ENCODE data around the gene E4F1. TPM values are rescaled to one million over a fixed set of nuclear protein-coding genes. Genes with fewer than 3 reads are reported as not detected.

Gene E4F1
- polyA plus RNA-seq, 3 donors: 4.9 to 50.9 (median 5.8) TPM

DNA sequence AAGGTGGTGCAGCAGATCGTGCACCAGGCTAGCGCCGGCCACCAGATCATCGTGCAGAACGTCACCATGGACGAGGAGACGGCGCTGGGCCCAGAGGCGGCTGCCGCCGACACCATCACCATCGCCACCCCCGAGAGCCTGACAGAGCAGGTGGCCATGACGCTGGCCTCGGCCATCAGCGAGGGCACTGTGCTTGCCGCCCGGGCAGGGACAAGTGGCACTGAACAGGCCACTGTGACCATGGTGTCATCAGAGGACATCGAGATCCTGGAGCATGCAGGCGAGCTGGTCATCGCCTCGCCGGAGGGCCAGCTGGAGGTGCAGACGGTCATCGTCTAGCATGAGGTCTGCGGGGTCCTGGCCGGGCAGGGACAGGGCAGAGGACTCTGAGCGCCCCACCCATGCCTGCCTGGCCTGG is 11.9 kb downstream of the E4F1 start:
- Histone ChIP-seq H3K36me3 (replicated peaks in 1 of 2; ENCODE audit: control insufficient read depth in 1 of 2, insufficient read depth in 2 of 2, low read length in 2 of 2) (peaks cover 50 to 60% of the 10 kb centered on the region in 2 donors), H3K79me2 (ENCODE audit: insufficient read depth, low read length) (no peaks in the 10 kb centered on the region), H3K4me3 (replicated peaks in 1 of 3; ENCODE audit: low read depth in 2 of 3, low read length in 3 of 3) (no peak overlapping the region), H2AFZ (ENCODE audit: insufficient read depth, low read depth, low read length, poor library complexity, severe bottlenecking) (no peak overlapping the region), H3K4me1 (ENCODE audit: control insufficient read depth in 1 of 2, insufficient read depth in 2 of 2, low read length in 2 of 2) (peaks cover 5 to 6% of the 10 kb centered on the region in 2 donors), H3K27me3 (ENCODE audit: control insufficient read depth in 2 of 2, insufficient read depth in 2 of 2, low read length in 2 of 2) (peaks cover 18 to 38% of the 10 kb centered on the region in 2 donors), H3K9ac (ENCODE audit: insufficient read depth, low read length, poor library complexity, severe bottlenecking) (no peak overlapping the region), H3K4me2 (replicated peaks; ENCODE audit: extremely low read depth, low read length, poor library complexity, severe bottlenecking) (no peak overlapping the region), H4K20me1 (ENCODE audit: insufficient read depth, low read length) (peaks cover 26% of the 10 kb centered on the region), H3K9me3 (replicated peaks in 1 of 2; ENCODE audit: control insufficient read depth in 1 of 2, insufficient read depth in 1 of 2, low read length in 2 of 2) (no peaks in the 10 kb centered on the region), H3K27ac (ENCODE audit: low read depth in 1 of 2, low read length in 2 of 2) (no peak overlapping the region)
- peak overlapping the region in 1 of 2 donors; percentile 51 for H3K4me3 Mint-ChIP-seq
- H3K36me3 Mint-ChIP-seq: peaks cover 46 to 62% of the 10 kb centered on the region in 2 donors
- WGBS (ENCODE audit: insufficient coverage): 96% methylated on average over 28 of the region's 28 CpGs
- no peak for TF ChIP-seq CTCF (IDR thresholded peaks at IDR 0.05)
- H3K4me1 Mint-ChIP-seq: peaks cover 5% of the 10 kb centered on the region
- peaks cover 0 to 6% (median 0%) of the 10 kb centered on the region in 7 donors for H3K9me3 Mint-ChIP-seq
- H3K27ac Mint-ChIP-seq: no peak overlapping the region
- peaks cover 35 to 50% (median 36%) of the 10 kb centered on the region in 3 donors for H3K27me3 Mint-ChIP-seq (ENCODE audit: low read depth in 3 of 3)
- intact Hi-C loops (cut with micrococcal nuclease): no loop called here
- no peak for DNase-seq

- H3K4me3 ChIP-seq (replicated peaks in 1 of 3; ENCODE audit: low read depth in 2 of 3, low read length in 3 of 3): no peak overlapping the region
- no peaks in the 10 kb centered on the region for H3K9me3 ChIP-seq (replicated peaks in 1 of 2; ENCODE audit: control insufficient read depth in 1 of 2, insufficient read depth in 1 of 2, low read length in 2 of 2)
- H2AFZ ChIP-seq (ENCODE audit: insufficient read depth, low read depth, low read length, poor library complexity, severe bottlenecking): no peak overlapping the region
- peaks cover 43 to 57% of the 10 kb centered on the region in 2 donors for H3K36me3 Mint-ChIP-seq
- no peak overlapping the region for H3K9ac ChIP-seq (ENCODE audit: insufficient read depth, low read length, poor library complexity, severe bottlenecking)
- H3K27ac Mint-ChIP-seq: no peak overlapping the region
- peaks cover 5% of the 10 kb centered on the region for H3K4me1 Mint-ChIP-seq
- H3K4me2 ChIP-seq (replicated peaks; ENCODE audit: extremely low read depth, low read length, poor library complexity, severe bottlenecking): no peak overlapping the region
- H3K27me3 Mint-ChIP-seq (ENCODE audit: low read depth in 3 of 3): peaks cover 35 to 50% (median 36%) of the 10 kb centered on the region in 3 donors
- H3K79me2 ChIP-seq (ENCODE audit: insufficient read depth, low read length): no peaks in the 10 kb centered on the region
- H3K4me3 Mint-ChIP-seq: peak overlapping the region in 1 of 2 donors; percentile 39
- peaks cover 18 to 38% of the 10 kb centered on the region in 2 donors for H3K27me3 ChIP-seq (ENCODE audit: control insufficient read depth in 2 of 2, insufficient read depth in 2 of 2, low read length in 2 of 2)
- H4K20me1 ChIP-seq (ENCODE audit: insufficient read depth, low read length): peaks cover 26% of the 10 kb centered on the region
- intact Hi-C loops (cut with micrococcal nuclease): no loop called here
- TF ChIP-seq CTCF (IDR thresholded peaks at IDR 0.05): no peak
- no peak overlapping the region for H3K27ac ChIP-seq (ENCODE audit: low read depth in 1 of 2, low read length in 2 of 2)
- 90% methylated on average over 14 of the region's 19 CpGs for WGBS (ENCODE audit: insufficient coverage)
- peaks cover 45 to 56% of the 10 kb centered on the region in 2 donors for H3K36me3 ChIP-seq (replicated peaks in 1 of 2; ENCODE audit: control insufficient read depth in 1 of 2, insufficient read depth in 2 of 2, low read length in 2 of 2)
- no peak for DNase-seq
- peaks cover 0 to 6% (median 0%) of the 10 kb centered on the region in 7 donors for H3K9me3 Mint-ChIP-seq
- peaks cover 5 to 6% of the 10 kb centered on the region in 2 donors for H3K4me1 ChIP-seq (ENCODE audit: control insufficient read depth in 1 of 2, insufficient read depth in 2 of 2, low read length in 2 of 2)
Measured at GRCh38 chr16:2235695-2236336, 12.4 kb downstream of the E4F1 start.
